ENCODE data around the gene BLMH. TPM values are rescaled to one million over a fixed set of nuclear protein-coding genes. Genes with fewer than 3 reads are reported as not detected.

The BLMH gene
- total RNA-seq, 1 experiment from 2014 or later: 51.2 TPM

GRCh38 chr17:30278032-30278431, 13.7 kb downstream of the BLMH start:
- H3K4me2 ChIP-seq (ENCODE audit: low read length): no peak overlapping the region
- no TSS peak for BruUV-seq (replicated peaks)
- no peaks in the 10 kb centered on the region for H3K4me1 ChIP-seq (ENCODE audit: control insufficient read depth in 1 of 2, insufficient read depth in 2 of 2, low read length in 2 of 2)
- no peaks in the 10 kb centered on the region for H3K9me3 ChIP-seq (ENCODE audit: control insufficient read depth in 1 of 2, insufficient read depth in 1 of 2, low read depth in 1 of 2, low read length in 2 of 2)
- no peaks in the 10 kb centered on the region for H3K79me2 ChIP-seq (ENCODE audit: insufficient read depth, low read length)
- H3K9me2 ChIP-seq (ENCODE audit: insufficient read depth): no peaks in the 10 kb centered on the region
- H3K27ac ChIP-seq (ENCODE audit: low read depth, low read length): no peak overlapping the region
- H3K9ac ChIP-seq (ENCODE audit: low read length): no peak overlapping the region
- DNase-seq (ENCODE audit: low read depth, low spot score): no peak
- ChIA-PET RAD21 (ENCODE audit: low non-redundant PET in 1 of 2, low total read pairs in 2 of 2, uncharacterized antibody in 2 of 2, unreplicated experiment in 2 of 2) (interaction anchor here (0.9 to 1.0 kb wide), 2 partner anchors 173 kb away, joined by 4 read pairs; no protein-coding TSS in a partner anchor), POLR2A (interaction anchor here (0.9 kb wide), 1 partner anchor 174 kb away, joined by 4 read pairs; no protein-coding TSS in a partner anchor), CTCF (interaction anchor here (1.0 to 1.9 kb wide), 3 partner anchors 58 to 173 kb away, joined by 3 to 22 read pairs (median 17); no protein-coding TSS in a partner anchor)
- H2AFZ ChIP-seq (ENCODE audit: low read depth, low read length, poor library complexity, severe bottlenecking): no peak overlapping the region
- H3K36me3 ChIP-seq (ENCODE audit: control insufficient read depth in 1 of 2, insufficient read depth in 2 of 2, low read length in 2 of 2): peaks cover 17 to 28% of the 10 kb centered on the region in 2 experiments; a peak in 3 of 4 replicates
- ATAC-seq: peak; percentile 58; the same call in 1 of the 2 replicates
- H4K20me1 ChIP-seq (ENCODE audit: insufficient read depth): no peaks in the 10 kb centered on the region
- intact Hi-C loops (cut with micrococcal nuclease): loop anchor here (1.0 kb wide), 2 partner anchors 153 to 174 kb away; no protein-coding TSS in a partner anchor
- H3K27me3 ChIP-seq (ENCODE audit: insufficient read depth, low read length): no peaks in the 10 kb centered on the region
- no peak for TF ChIP-seq SIN3A (IDR thresholded peaks at IDR 0.05; ENCODE audit: low read depth)
- TF ChIP-seq SRF (IDR thresholded peaks at IDR 0.05; ENCODE audit: low read depth): no peak
- no peak for TF ChIP-seq ZNF274 (IDR thresholded peaks at IDR 0.05; ENCODE audit: low read depth, low read length)
- TF ChIP-seq RAD21 (IDR thresholded peaks at IDR 0.05; ENCODE audit: low read depth): peak; percentile 51
- no peak for TF ChIP-seq ZFX (IDR thresholded peaks at IDR 0.05)
- TF ChIP-seq POLR2A (IDR thresholded peaks at IDR 0.05; ENCODE audit: borderline replicate concordance, extremely low read depth, insufficient read depth, insufficient read length): no peak
- TF ChIP-seq ATF3 (IDR thresholded peaks at IDR 0.05): no peak
- no peak for TF ChIP-seq TCF7L2 (IDR thresholded peaks at IDR 0.05; ENCODE audit: borderline replicate concordance, extremely low read depth, insufficient read depth, insufficient read length)
- no peak for TF ChIP-seq SP1 (IDR thresholded peaks at IDR 0.05; ENCODE audit: low read depth)
- TF ChIP-seq, protein P1, sequence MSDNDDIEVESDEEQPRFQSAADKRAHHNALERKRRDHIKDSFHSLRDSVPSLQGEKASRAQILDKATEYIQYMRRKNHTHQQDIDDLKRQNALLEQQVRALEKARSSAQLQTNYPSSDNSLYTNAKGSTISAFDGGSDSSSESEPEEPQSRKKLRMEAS (IDR thresholded peaks at IDR 0.05): no peak
- no peak for TF ChIP-seq CBX3 (IDR thresholded peaks at IDR 0.05; ENCODE audit: low read depth)
- peak; percentile 27 to 49 (median 40); a peak in 3 of 6 replicates for TF ChIP-seq CTCF (IDR thresholded peaks at IDR 0.05 in 2 of 3, conservative IDR thresholded peaks at IDR 0.05 in 1 of 3; ENCODE audit: borderline replicate concordance in 1 of 3, insufficient read depth in 1 of 3, low read depth in 2 of 3, low read length in 2 of 3)
- no peak overlapping the region for H3K4me3 ChIP-seq (replicated peaks in 1 of 2; ENCODE audit: low read depth in 1 of 2, low read length in 2 of 2)
